GM19438 (cell line): ENCODE data around the gene LRRC57.
A peak's percentile ranks its signal among the peaks of the same experiment; 100 is the strongest.

Source experiments
- ATAC-seq: cut with Tn5 transposase; IDR thresholded peaks from one replicate; pipeline ENCODE4 v1.9.1; 2021; ENCODE audit warnings: low read depth; ENCODE audit not compliant: unreplicated experiment

Gene LRRC57

GRCh38 chr15:42493679-42494078 is 54.9 kb downstream of the LRRC57 start:
- ATAC-seq = no peak

DNA sequence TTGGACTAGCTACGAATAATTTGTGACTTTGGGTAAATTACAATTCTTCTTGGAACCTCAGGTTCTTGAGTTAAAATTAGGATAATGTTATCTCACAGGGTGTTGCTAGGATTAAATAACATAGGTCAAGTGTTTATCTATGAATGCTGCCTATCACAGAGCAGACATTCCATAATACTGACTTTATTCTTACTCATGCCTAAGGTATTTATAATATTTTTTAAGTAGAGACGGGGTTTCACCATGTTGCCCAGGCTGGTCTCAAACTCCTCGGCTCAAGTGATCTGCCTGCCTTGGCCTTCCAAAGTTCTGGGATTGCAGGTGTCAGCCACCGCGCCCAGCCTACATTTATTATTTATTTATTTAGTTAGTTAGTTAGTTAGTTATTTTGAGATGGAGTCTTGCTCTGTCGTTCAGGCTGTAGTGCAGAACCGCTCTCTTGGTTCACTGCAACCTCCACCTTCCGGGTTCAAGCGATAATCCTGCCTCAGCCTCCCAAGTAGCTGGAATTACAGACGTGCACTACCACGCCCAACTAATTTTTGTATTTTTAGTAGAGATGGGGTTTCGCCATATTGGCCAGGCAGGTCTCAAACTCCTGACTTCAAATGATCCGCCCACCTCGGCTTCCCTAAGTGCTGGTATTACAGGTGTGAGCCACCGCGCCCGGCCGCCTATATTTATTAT is 56.9 kb downstream of the LRRC57 start:
- ATAC-seq = no peak

DNA sequence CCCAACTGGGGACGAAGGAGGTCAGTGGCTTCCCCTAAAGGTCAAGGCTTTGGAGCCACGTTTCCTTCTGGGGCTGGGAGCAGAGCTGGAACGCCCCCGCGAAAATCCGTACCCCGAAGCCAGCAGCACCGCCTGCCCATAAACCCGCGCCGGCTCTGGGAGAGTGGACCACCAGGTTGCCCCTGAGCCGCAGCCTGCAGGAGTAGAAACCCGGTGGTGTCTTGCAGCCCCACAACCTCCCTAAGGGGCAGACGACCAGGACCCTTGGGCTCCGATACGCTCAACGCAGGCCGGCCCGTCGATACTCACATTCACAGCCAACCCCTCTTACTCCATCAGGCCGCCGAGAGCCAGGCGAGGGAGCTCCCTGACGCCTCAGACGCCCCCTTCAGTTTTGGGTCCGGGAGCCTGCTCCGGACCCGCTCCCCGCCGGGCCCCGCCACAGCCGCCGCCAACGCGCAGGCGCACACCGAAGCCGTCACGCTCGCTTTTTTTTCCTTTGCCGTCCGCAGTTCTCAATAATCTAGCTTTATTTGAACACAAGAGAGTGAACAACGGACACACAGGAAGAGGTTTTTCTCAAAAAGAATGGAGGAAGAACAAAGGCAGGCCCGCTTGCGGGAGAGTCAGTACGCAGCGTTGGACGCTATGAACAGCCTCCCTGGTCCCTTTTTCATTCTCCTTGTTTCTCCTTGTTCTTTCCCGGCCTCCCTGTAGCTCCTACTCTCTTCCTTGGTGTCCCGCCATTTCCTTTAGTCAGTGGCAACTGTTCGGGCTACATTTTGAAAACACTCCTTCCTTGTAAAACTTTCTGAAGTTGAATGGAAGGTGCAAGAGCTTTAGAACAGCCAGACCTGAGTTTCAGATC is 57.7 kb downstream of the LRRC57 start, which contains the start of gene ZNF106:
Gene ZNF106, minus strand, starts transcription at position 471 of the 868 bp plus-strand sequence. CDS start 18,852 bp downstream, outside the sequence.
- peak; percentile 45 for ATAC-seq

- peak; percentile 14 for ATAC-seq
Measured at GRCh38 chr15:42490291-42490670, 58.3 kb downstream of the LRRC57 start.
